Gastroesophageal sphincter (tissue), 4 donors: ENCODE results near the gene UBA3. TPM values are rescaled to one million over a fixed set of nuclear protein-coding genes. Genes with fewer than 3 reads are reported as not detected.
A peak's percentile ranks its signal among the peaks of the same experiment; 100 is the strongest.

Experiments
- ATAC-seq: fragments of 150-250 bp; one replicate; pipeline ENCODE4 v1.9.1; 2016; ENCODE audit warnings: mild to moderate bottlenecking, moderate library complexity
- H3K27ac ChIP-seq, 4 donors: fragments of 200-600 bp; sonication (generic) in 3 of 4; 1 replicate in 3 of 4; 2 replicates in 1 of 4; pipeline ENCODE4 v1.5.1; 2016 to 2019
- H3K27me3 ChIP-seq: fragments of 200-600 bp; sonication (generic); one replicate; pipeline ENCODE4 v1.5.1; 2019
- H3K36me3 ChIP-seq, 2 donors: fragments of 200-600 bp; sonication (generic); one replicate each; pipeline ENCODE4 v1.5.1; 2019; ENCODE audit warnings: control low read depth in 1 of 2
- H3K4me1 ChIP-seq, 3 donors: fragments of 200-600 bp; sonication (generic); 1 replicate in 2 of 3; 2 replicates in 1 of 3; pipeline ENCODE4 v1.5.1; 2016 to 2019; ENCODE audit warnings: control low read depth in 2 of 3
- H3K4me3 ChIP-seq, 2 donors: fragments of 200-600 bp; sonication (generic); one replicate each; pipeline ENCODE4 v1.5.1; 2019; ENCODE audit warnings: mild to moderate bottlenecking in 1 of 2, moderate library complexity in 1 of 2
- H3K9me3 ChIP-seq, 3 donors: fragments of 200-600 bp; sonication (generic); one replicate each; pipeline ENCODE4 v1.5.1; 2017 to 2019; ENCODE audit warnings: control low read depth in 2 of 3
- EP300 ChIP-seq: sonication (generic); formaldehyde crosslinking; IDR thresholded peaks from one replicate; pipeline ENCODE4 v1.6.1; 2017; ENCODE audit warnings: antibody characterized with exemption, mild to moderate bottlenecking
- POLR2A ChIP-seq, 2 donors: fragments of 450-650 bp; IDR thresholded peaks; one replicate each; pipeline ENCODE4 v1.6.1; 2017; ENCODE audit warnings: antibody characterized with exemption in 2 of 2, mild to moderate bottlenecking in 2 of 2, moderate library complexity in 1 of 2
- POLR2AphosphoS5 ChIP-seq: sonication (generic); formaldehyde crosslinking; IDR thresholded peaks from one replicate; pipeline ENCODE4 v1.6.1; 2017; ENCODE audit warnings: antibody characterized with exemption
- WGBS, 2 donors: methylation state at CpG; one replicate each; pipeline ENCODE4 v1.1.5; 2018; ENCODE audit warnings: low coverage in 1 of 2; 5-methylcytosine and 5-hydroxymethylcytosine counted together
- total RNA-seq, 4 donors: library from RNA; depleted of rRNA; stranded (reverse); fragments of >200 nt; gene quantifications; one replicate each; pipeline ENCODE4 v1.1.0, GENCODE V29; 2016
- TF ChIP-seq, protein P1 (sequence below), 4 experiments: fragments of 200-600 bp in 2 of 4; fragments of 450-650 bp in 2 of 4; sonication (generic) in 1 of 4; IDR thresholded peaks; one replicate each; pipeline ENCODE4 v1.5.1; 2017 to 2019; ENCODE audit warnings: antibody characterized with exemption in 4 of 4, mild to moderate bottlenecking in 2 of 4, moderate library complexity in 2 of 4

Gene UBA3
- total RNA-seq = 10 to 100 TPM; 49.8 to 67.6 (median 54.7) TPM

DNA sequence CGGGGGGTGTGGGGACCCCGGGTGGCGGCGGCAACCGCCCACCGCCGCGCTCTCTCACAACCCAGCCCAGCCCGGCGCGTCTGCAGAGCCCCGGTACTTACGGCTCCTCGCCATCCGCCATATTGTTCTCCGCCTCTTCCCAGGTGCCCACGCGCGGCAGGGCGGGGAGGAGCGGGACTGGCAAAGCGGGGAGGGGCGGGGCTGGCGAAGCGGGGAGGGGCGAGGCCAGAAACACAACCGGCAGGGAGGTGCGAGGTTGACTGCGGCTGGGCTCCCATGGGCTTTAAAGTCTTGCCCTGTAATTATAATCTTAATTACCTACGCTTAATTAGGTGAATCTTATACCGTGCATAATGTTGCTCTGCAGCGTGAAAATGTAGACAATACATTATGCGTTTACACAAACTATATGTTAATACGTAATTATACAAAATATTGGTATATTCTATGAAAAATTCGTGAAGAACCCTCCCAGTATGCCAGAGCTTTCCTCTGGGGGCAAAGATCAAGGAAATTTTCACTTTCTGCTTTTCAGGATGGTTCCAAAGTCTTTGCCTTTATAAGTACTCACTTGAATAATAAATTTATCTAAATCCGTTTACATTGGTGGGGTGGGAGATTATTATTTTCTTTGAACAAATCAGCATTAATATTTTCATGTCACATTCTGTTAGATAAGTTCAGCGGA lies at the start of gene UBA3:
Gene UBA3 (minus strand): TSS at position 133 of the 688 bp plus-strand sequence. CDS start 12 bp downstream, at position 121.
- Histone ChIP-seq H3K9me3 (no peaks in the 10 kb centered on the region), H3K27ac (peak within 1 kb of the TSS; percentile 50 to 91 (median 82)), H3K27me3 (no peaks in the 10 kb centered on the region), H3K36me3 (peaks cover 0 to 13% of the 10 kb centered on the region in 2 donors), H3K4me1 (peaks cover 17 to 67% (median 32%) of the 10 kb centered on the region in 3 donors), H3K4me3 (peak within 1 kb of the TSS; percentile 80 to 86)
- WGBS, 2 donors = 5 to 11% methylated on average over 6 to 12 of the region's 37 CpGs
- peak; percentile 72 for TF ChIP-seq POLR2AphosphoS5
- TF ChIP-seq, protein P1, sequence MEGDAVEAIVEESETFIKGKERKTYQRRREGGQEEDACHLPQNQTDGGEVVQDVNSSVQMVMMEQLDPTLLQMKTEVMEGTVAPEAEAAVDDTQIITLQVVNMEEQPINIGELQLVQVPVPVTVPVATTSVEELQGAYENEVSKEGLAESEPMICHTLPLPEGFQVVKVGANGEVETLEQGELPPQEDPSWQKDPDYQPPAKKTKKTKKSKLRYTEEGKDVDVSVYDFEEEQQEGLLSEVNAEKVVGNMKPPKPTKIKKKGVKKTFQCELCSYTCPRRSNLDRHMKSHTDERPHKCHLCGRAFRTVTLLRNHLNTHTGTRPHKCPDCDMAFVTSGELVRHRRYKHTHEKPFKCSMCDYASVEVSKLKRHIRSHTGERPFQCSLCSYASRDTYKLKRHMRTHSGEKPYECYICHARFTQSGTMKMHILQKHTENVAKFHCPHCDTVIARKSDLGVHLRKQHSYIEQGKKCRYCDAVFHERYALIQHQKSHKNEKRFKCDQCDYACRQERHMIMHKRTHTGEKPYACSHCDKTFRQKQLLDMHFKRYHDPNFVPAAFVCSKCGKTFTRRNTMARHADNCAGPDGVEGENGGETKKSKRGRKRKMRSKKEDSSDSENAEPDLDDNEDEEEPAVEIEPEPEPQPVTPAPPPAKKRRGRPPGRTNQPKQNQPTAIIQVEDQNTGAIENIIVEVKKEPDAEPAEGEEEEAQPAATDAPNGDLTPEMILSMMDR (IDR thresholded peaks at IDR 0.05) = no peak
- peak; percentile 85 for ATAC-seq

DNA sequence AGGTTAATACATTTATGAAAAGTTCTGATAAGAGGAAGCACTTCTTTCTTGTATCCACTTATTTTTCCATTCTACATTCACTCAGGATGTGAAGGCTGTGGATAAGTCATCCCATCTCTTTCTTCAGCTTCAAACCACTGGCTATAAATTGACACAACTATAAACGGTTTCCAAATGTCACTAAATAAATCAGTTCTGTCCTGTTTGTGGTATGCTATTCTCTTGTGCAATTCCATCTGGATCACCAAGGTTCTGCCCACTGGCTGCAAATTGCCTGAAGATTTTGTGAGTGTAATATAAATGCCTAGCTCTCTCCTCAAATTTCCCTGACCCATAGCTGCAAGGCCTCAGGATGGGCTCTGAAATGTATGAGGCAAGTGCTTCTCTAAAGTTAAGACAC lies 49.4 kb upstream of the UBA3 start:
- H3K9me3 ChIP-seq = no peaks in the 10 kb centered on the region
- WGBS, 2 donors = 14 to 33% methylated on average over 1 of the region's 1 CpG
- TF ChIP-seq, protein P1 (IDR thresholded peaks at IDR 0.05) = no peak
- no peak for TF ChIP-seq EP300
- TF ChIP-seq POLR2A (IDR thresholded peaks at IDR 0.05) = no peak
- no peak for TF ChIP-seq POLR2AphosphoS5
- no peak for ATAC-seq
- no peaks in the 10 kb centered on the region for H3K4me1 ChIP-seq
- no peak overlapping the region for H3K4me3 ChIP-seq
- no peaks in the 10 kb centered on the region for H3K36me3 ChIP-seq
- no peak overlapping the region for H3K27ac ChIP-seq
- no peaks in the 10 kb centered on the region for H3K27me3 ChIP-seq

DNA sequence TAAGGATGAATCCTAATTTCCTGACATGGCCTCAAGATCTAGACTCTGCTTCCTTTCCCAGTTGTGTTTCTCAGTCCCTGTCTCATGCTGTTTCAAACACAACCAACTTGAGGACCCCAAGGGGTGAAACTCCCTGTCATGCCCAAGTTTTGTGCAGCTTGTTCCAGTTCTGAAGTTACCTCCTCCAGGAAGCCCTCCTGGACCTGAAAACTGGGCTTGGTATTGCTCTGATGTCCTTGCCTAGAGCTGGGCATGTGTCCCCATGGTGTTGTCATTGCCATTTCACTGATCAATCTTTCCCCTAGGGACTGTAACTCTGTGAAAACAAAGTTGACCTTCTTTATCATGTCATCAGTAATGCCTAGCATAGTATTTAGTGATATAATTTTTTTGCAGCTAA lies 48.3 kb upstream of the UBA3 start:
- H3K4me1 ChIP-seq = no peaks in the 10 kb centered on the region
- H3K4me3 ChIP-seq = no peak overlapping the region
- H3K27me3 ChIP-seq = no peaks in the 10 kb centered on the region
- H3K9me3 ChIP-seq = no peaks in the 10 kb centered on the region
- H3K27ac ChIP-seq = no peak overlapping the region
- no peaks in the 10 kb centered on the region for H3K36me3 ChIP-seq
- TF ChIP-seq, protein P1 (IDR thresholded peaks at IDR 0.05) = no peak
- TF ChIP-seq POLR2A (IDR thresholded peaks at IDR 0.05) (no peak), POLR2AphosphoS5 (no peak), EP300 (no peak)
- ATAC-seq = no peak

DNA sequence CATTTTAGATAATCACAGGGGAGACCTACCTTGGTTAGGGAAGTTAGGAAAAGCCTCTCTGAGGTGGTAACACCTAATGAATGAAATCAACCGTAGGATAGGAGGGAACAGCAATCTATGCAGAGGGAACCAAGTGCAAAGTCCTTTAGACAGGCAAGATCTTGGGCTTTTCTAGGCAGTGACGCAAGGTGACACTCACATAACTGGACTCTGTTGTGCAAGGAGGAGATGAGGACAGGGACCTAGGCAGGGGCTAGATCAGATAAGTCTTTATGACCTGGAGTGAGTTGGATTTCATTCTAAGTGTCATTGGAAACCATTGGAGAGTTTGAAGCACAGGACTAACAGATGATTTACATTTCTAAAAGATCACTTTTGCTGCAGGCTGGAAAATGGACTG lies 46.8 kb upstream of the UBA3 start:
- ATAC-seq = no peak
- TF ChIP-seq POLR2AphosphoS5 (no peak), POLR2A (IDR thresholded peaks at IDR 0.05) (no peak), EP300 (no peak)
- TF ChIP-seq, protein P1 (IDR thresholded peaks at IDR 0.05) = no peak
- no peaks in the 10 kb centered on the region for H3K36me3 ChIP-seq
- H3K4me3 ChIP-seq = no peak overlapping the region
- WGBS, 2 donors = 75 to 96% methylated on average over 2 of the region's 2 CpGs
- peaks cover 0 to 7% (median 0%) of the 10 kb centered on the region in 3 donors for H3K4me1 ChIP-seq
- H3K9me3 ChIP-seq = no peaks in the 10 kb centered on the region
- H3K27ac ChIP-seq = no peak overlapping the region
- no peaks in the 10 kb centered on the region for H3K27me3 ChIP-seq

DNA sequence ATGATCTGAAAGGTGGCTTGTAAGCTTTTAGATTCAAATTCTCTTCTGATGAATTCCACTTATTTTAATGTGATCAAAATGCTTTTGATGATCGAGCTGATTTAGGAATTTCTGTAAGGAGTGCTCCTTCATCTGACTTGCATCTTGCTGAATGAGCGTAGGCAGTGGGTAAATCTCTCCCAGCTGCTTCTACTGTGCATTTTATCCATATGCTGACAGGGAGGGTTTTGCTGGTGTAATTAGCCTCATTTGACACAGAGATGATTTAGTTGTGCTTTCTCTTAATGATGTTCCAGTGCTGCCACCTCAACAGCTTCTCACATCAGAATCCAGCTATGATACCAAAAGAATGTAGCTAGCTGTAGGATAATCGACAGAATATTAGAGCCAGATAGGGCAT lies 46.1 kb upstream of the UBA3 start:
- Histone ChIP-seq H3K27ac (no peak overlapping the region), H3K36me3 (no peaks in the 10 kb centered on the region), H3K27me3 (no peaks in the 10 kb centered on the region), H3K9me3 (no peaks in the 10 kb centered on the region), H3K4me1 (peaks cover 0 to 12% (median 0%) of the 10 kb centered on the region in 3 donors), H3K4me3 (no peak overlapping the region)
- 60 to 84% methylated on average over 1 to 3 of the region's 3 CpGs for WGBS, 2 donors
- no peak for ATAC-seq
- TF ChIP-seq EP300 = no peak
- TF ChIP-seq POLR2A (IDR thresholded peaks at IDR 0.05) = no peak
- TF ChIP-seq POLR2AphosphoS5 = no peak
- TF ChIP-seq, protein P1 (IDR thresholded peaks at IDR 0.05) = no peak
